ENCODE results near the gene CATSPERZ.

The CATSPERZ gene

GRCh38 chr11:64285885-64286800 is 14.0 kb upstream of the CATSPERZ start:
- no peak for DNase-seq

- DNase-seq: no peak
Observed at GRCh38 chr11:64286801-64287159, 13.4 kb upstream of the CATSPERZ start.

GRCh38 chr11:64287676-64288352 is 12.3 kb upstream of the CATSPERZ start:
- DNase-seq: no peak

- DNase-seq: no peak
Observed at GRCh38 chr11:64288353-64288750, 11.8 kb upstream of the CATSPERZ start.

DNA sequence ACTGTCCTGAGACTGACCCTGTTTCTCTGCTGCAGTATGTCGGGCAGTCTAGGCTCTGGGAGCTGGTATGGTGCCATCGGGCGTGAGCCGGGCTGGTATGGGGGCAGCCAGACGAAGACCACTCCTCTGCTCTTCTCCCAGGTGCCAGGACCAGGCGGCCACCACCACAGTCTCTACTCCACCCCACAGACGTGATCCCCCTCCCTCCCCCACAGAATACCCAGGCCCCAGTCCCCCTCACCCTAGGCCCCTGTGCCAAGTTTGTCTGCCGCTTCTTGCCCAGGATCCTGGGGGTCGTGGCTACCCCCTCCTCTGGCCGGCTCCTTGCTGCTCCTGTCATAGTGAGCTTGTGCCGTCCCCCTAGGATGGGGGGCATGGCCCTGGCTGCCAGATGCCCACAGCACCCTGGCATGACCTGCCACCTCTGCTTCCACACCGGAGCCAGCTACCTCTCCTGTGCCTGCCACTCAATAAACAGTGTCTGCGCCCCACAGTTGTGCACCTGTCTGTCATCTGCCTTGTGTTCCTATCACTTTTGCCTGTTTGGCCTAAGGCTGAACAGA is 11.1 kb upstream of the CATSPERZ start:
- no peak for DNase-seq

DNA sequence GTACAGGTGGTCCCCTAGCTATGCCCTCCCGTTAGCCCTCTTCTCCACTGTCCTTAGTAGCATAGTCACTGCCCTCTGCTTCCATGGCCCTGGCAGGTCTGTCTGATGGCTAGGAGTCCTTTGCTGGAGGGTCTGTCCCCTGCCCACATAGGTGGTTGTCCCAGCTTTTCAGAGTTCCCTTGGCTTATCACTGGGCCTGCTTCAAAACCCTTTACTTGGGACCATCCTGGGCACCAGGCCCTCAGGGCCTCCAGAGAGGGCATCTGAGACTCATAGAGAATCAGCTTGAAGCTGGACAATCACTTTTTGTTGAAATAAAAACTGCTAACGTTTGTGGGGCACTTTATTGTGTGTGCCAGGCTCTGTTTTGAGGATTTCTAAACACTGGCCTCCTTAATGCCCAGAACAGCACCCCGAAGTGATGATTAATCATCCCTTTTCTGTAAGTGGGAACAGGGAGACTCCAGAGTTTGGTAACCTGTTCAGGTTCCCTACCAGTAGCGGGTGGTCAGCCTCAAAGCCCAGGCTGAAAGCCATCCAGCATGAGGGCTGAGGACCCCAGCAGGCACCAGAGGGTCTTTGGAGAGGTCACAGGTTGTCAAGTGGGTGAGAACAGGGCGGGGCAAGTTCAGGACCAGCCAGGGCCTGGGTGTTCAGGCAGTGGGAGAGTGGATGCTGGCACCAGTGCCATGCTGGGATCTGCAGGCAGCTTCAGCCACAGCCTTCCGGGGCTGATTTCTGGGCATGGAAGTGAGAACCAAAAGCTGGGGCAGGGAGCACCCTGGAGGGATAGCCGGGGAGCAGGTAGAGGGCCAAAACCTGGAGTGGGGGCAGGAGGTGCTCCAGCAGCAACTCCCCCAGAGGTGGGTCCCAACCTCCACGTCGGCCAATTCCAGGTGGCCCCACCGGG is 9.6 kb upstream of the CATSPERZ start:
- no peak for DNase-seq

GRCh38 chr11:64291262-64291751 is 8.9 kb upstream of the CATSPERZ start, which contains the start of gene KCNK4:
Gene KCNK4 (plus strand): TSS chr11:64291302. CDS start chr11:64293019, 1,717 bp downstream.
- DNase-seq: no peak

GRCh38 chr11:64291752-64292459 is 8.3 kb upstream of the CATSPERZ start:
- no peak for DNase-seq

DNA sequence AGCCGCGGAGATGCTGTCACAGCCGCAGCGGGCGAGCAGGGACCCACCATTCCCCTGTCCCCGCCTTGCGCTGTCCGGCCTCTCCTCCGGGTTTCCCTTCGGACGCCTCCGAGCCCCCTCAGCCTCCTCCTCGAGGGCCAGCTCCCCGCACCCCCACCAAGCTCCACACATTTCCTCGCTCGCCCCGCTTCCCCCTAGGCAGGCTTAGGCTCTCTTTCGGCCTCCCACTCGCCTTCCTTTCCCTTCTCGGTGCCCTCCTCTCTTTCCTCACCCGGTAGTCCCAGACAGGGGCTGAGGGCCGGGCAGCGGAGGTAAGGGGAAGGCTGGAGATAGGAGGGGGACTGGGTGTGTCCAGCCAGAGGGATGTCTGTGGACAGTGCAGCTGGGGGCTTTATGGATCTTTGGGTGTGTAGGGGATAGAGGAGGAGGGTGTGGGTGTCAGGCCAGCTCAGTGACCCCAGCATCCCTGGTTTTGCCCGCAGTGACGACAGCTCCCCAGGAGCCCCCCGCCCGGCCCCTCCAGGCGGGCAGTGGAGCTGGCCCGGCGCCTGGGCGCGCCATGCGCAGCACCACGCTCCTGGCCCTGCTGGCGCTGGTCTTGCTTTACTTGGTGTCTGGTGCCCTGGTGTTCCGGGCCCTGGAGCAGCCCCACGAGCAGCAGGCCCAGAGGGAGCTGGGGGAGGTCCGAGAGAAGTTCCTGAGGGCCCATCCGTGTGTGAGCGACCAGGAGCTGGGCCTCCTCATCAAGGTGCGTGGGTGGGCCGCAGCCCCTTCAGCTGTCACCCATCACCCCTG is 7.5 kb upstream of the CATSPERZ start:
- DNase-seq: no peak

- no peak for DNase-seq
Observed at GRCh38 chr11:64294774-64295173, 5.4 kb upstream of the CATSPERZ start.

- DNase-seq: no peak
Observed at GRCh38 chr11:64295760-64296159, 4.4 kb upstream of the CATSPERZ start.

DNA sequence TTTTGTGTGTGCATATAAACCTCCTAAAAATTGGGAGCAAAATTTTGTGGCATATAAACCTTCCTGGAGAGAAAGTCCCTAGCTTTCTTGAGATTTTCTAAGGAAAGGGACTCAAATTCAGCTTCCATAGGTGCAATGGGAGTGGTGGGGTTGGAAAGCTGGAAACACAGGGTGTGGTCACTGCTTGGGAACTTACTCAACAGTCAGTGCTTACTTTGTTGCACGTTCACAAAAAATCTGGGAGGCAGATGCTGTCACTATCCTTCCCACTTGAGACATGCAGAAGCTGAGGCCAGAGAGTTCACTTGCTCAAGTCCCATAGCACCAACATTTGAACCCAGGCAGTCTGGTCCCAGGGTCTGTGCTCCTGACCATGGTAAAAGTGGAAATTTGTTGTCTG is 3.9 kb upstream of the CATSPERZ start:
- DNase-seq: no peak

GRCh38 chr11:64296830-64297698 is 3.1 kb upstream of the CATSPERZ start:
- no peak for DNase-seq

- no peak for DNase-seq
Observed at GRCh38 chr11:64297699-64298358, 2.3 kb upstream of the CATSPERZ start.

GRCh38 chr11:64298966-64299846 is 952 bp upstream of the CATSPERZ start:
- DNase-seq: no peak

DNA sequence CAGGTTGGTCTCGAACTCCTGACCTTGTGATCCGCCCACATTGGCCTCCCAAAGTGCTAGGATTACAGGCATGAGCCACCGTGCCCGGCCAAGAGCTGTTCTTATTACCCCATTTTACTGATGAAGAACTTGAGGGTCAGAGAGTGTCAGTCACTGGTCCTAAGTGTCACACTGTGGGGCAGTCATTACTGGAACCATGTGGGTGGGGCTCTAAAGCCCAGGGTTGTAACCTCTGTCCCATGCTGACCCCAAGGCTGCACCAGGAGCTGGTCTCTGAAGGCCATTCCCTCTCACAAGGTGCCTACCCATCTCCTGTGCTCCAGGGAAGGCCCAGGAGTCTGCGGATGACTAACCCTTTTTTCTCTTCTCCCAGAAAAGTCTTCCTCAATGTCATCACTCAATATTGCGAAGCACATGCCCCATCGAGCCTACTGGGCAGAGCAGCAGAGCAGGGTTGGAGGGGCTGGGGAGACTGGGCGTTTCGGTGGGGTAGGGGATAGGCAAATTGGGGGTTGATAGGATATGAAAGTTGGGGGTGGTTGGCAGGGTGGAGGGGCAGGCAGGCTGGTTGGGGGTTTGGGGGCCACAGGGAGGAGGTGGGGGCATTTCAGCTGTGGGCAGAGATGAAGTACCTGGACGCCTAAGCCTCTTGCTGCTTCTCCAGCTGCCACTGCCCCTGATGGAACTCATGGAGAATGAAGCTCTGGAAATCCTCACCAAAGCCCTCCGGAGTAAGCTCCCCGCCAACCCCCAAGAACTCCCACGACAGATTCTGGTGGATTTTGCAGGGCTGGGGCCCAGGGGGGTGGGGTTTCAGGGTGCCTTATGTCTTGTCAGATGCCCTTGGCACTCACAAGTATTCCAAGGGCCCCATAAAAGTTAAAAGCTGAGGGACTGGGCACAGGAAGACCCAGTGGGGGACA is 3.2 kb downstream of the CATSPERZ start:
- DNase-seq: no peak

GRCh38 chr11:64304032-64304315 is 3.8 kb downstream of the CATSPERZ start:
- DNase-seq: no peak
